ENCODE measurements around the gene SH3RF1.

Gene SH3RF1

GRCh38 chr4:169124661-169125060 is 146.1 kb downstream of the SH3RF1 start:
- DNase-seq, result no peak

DNA sequence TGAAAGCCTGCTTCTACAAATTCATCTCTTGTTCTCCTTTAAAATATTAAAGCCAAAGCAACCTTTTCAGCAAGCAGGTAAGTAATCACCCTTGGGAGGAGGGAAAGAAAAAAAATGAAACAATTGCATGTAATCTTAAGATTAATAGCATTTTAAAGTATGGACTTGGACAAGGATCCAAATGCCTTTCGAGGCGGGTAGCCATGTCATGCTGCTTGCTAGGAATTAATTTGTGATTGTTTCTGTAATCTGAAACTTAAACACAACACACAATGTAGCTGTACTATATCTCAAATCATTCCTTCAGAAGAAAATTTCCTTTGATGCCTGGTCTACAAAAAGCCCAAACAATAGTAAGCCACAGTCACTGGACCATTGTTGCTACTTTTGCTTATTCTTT is 148.3 kb downstream of the SH3RF1 start:
- DNase-seq, result no peak

GRCh38 chr4:169121861-169122382 is 148.8 kb downstream of the SH3RF1 start:
- no peak for DNase-seq

GRCh38 chr4:169120624-169121023 is 150.1 kb downstream of the SH3RF1 start:
- DNase-seq, result no peak

GRCh38 chr4:169119536-169119935 is 151.2 kb downstream of the SH3RF1 start:
- DNase-seq, result no peak

DNA sequence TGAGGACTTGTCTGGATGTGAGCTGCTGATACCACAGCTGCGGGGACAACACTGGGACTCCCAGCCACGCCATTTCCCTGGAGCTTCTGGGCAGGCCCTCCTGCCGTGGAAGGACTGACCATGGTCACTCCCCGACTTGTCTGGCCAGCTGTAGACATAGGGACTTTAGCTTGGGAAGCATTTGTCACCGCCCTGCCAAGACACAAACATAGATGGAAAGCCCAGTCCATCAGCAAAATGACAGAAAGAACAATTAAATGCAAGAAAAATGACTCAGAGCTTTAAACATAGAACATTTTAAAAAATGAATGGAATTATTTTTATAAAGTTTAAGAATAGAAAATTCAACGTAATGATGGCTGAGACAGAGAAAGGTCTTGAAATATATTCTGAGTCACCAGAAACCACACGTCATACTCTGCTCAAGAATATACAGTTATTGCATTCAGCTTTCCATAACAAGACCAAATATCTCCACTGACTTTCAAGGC is 153.1 kb downstream of the SH3RF1 start:
- DNase-seq, result no peak

DNA sequence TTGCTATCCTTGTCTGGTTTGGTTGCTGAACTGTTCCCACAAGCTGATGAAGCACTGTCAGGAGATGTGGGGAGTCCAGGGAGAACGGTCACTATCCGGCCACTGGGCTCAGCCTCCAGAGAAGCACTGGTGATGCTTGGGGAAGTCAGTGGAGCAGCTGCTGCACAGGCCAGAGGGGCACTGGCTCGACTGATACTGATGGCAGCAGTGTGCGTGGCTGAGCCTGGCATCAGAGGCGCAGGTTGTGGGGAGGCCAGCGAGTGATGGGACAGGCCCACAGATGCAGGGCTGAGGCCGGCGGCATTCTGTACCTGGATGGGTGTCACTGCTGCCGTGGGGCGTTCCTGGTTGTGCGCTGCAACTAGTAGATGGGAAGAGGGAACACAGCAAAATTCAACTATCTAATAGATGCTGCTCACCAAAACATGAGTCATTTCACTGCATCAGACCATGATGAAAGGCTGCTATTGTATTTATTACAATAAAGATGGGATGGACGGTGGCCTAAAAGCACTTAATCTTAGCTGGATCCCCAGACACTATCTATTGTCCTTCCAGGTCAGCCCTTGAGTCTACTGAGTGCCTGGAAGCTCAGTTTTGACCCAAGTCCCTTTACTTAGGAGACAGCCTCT is 154.4 kb downstream of the SH3RF1 start:
- DNase-seq, result no peak

DNA sequence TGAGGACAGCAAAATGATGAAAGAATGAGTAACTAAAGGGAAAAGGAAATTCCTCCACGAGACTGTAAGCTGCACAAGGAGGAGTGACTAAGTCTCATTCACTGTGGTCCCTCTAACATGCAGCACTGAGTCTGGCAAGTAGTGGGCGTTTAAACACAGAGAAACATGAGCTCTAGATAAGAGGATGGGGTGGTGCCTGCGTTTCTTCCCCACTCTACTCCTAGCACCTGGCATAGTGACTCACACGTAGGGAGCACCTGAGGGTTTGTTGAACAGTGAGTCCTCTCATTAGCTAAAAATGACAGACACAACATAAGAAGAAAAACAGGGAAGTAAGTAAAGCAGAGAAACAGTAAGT is 154.9 kb downstream of the SH3RF1 start:
- no peak for DNase-seq

DNA sequence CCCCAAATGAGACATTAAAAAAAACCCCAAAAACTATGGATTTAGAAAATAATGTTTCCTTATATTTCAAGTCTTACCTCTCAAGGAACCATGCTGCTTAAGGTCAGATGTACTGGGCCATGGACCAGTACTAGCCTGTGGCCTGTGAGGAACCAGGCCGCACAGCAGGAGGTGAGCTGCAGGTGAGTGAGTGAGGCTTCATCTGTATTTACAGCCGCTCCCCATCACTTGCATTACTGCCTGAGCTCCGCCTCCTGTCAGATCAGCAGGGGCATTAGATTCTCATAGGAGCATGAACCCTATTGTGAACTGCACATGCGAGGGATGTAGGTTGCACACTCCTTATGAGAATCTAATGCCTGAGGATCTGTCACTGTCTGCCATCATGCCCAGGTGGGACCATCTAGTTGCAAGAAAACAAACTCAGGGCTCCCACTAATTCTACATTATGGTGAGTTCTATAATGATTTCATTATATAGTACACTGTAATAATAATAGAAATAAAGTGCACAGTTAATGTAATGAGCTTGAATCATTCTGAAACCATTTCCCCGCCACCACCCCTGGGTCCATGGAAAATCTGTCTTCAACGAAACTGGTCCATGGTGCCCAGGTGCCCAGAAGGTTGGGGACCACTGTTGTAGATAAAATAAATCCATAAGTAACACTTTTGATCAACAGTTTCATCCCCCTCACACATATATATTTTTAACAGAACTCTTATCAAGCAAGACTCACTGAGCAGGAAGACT is 155.4 kb downstream of the SH3RF1 start:
- DNase-seq, result no peak

- no peak for DNase-seq
Observed at GRCh38 chr4:169114341-169114974, 156.3 kb downstream of the SH3RF1 start.

- no peak for DNase-seq
Observed at GRCh38 chr4:169110633-169111032, 160.1 kb downstream of the SH3RF1 start.

DNA sequence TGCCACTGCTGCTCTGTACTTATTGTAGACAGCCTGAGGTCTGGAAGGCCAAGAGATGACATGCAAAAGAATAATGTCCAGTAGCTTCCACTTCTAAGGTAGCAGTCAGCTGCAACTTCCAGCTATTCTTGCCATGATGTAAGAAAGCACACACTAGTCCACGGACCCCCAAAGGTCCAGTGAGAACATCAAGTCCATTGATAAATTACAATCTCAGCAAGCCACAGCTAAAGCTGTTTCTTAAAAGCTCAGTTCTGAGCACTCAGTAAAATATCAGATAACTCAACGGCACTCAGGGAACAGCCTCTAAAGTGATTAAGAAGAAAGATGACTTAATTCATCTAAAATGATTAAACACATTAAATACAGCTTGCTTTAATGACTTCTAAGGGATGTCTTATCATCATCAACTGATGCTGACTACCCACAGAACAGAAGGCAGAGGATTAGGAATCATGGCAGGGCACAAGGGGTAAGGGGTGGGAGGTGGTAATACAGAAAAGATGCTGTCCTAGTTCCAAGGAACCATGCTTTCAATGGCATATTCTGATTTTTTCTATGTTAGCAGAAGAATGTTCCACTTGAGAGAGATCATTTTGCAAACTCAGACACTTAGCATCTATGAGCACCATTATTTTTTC is 161.6 kb downstream of the SH3RF1 start:
- DNase-seq, result no peak

DNA sequence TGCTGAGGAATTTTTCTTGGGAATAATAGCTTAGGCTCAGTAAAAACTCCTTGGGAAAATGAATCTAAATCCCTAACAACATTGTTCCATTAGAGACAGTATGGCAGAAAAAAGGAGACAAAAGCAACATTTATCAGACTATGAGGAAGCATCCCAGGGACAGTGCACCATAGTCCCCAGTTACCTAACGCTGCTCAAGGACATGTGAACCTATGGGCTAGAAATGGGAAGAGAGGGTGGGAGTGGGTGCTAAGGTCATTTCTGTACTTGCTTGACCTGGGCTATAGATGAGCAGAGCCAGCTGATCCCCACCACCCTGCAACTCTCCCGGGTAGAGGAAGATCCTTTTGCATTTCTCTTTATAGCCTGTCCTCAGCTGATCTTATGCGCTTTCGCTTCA is 162.5 kb downstream of the SH3RF1 start:
- DNase-seq, result no peak

DNA sequence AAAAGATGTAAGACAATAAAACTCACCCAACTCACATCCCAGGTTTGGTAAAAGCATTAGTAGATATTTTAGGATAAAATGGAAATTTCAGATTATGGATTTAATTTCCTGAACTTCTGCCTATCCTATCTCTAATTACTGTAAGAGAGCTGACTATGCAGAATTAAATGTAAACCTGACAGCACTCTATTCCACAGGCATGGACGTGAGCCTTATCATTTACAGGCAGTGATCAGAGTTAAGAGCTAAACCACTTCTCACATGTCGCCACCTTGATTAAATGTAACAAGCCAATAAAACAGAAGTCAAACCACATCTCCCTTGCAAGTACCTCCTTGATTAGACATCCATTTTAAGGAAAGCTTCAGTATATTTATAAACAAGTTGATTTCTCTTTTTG is 163.2 kb downstream of the SH3RF1 start:
- DNase-seq, result no peak

GRCh38 chr4:169106696-169107229 is 164.0 kb downstream of the SH3RF1 start:
- no peak for DNase-seq

GRCh38 chr4:169105620-169106019 is 165.1 kb downstream of the SH3RF1 start:
- DNase-seq, result no peak

DNA sequence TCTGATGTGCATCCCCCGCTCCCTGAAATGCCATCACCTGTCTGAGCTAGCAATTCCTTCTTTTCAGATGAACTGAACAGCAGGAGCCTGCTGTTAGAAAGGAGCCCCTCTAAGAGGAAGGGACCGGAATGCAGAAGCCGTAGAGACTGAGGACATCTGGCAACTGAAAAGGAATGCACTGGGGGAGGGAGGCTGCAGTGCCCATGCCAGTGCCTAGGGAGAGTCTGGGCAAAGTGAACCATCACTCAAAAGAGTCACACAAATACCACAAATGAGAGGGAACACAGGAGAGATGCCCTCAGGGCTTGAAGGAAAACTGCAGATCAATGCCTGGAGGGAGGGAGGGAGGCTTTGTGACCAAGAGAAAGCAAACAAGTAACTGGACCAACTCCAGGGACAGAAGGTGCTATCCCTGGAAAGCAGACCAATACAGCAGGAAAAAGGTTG is 166.8 kb downstream of the SH3RF1 start:
- DNase-seq, result no peak

DNA sequence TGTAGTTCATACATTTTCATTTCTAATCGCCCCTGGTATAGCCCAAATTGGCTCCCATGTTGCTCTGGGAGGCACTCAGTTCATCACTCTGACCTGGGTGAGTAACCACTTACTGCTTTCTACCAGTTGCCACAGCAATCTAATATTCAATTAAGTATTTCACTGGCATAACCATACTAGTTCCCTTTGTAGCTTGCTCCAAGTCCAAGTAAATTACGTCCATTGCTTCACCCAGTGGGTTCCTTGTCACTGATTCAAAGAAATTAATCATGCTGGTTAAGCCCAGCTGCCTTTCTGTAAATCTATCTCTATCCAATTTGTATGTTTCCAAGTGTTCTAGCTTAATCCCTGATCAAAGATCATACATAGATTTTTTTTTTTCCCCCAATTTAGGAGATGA is 168.7 kb downstream of the SH3RF1 start:
- no peak for DNase-seq

GRCh38 chr4:169100670-169101101 is 170.1 kb downstream of the SH3RF1 start:
- no peak for DNase-seq

DNA sequence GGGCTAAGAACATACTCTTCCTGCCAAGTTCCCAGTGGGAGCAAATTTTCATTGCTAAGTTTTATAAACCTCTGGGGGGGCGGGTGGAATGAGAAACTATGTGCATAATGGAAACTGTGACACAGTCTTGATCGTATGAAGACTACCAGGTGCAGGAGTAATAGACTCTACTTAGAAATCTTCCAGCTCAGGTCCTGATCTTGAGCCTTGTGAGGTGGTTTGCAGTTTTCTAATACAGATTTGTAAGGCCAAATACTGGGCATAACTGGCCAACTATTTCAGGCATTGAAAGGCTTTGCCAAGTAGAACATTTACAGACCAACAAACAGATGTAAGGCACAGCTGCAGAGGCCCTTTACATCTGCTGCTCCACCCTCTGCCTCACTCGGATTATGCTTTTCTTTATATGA is 171.0 kb downstream of the SH3RF1 start:
- no peak for DNase-seq

- no peak for DNase-seq
Observed at GRCh38 chr4:169098969-169099690, 171.6 kb downstream of the SH3RF1 start.

DNA sequence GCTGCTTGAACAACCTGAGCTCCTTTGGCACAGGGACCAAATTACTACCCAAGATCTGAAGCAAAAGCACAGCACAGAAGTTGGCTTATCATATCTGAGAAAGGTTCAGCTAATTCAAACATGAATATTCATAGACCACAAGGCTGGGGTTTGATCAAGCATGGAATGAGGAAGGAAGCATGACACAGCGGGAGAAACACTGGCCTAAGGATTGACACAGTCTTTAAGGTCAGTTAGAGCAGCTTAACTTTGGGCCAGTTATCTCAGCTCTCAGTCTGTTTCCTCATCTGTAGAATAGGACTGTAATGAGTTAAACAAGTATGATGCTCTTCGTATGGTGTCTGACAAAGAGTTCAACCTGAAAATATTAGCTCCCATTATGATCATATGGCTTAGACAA is 172.2 kb downstream of the SH3RF1 start:
- DNase-seq, result no peak

All from NCI-H1930 (cell line).